OCI-LY1 (cell line): ENCODE measurements around the gene TRIM9.

Source experiments
- CTCF ChIP-seq: fragments of 200-600 bp; sonication (generic), shearing (Covaris generic); IDR thresholded peaks from 2 replicates; pipeline ENCODE4 v1.5.1; 2017; ENCODE audit warnings: mild to moderate bottlenecking, antibody characterized with exemption, low read length, moderate library complexity, mixed read lengths
- EZH2 ChIP-seq: fragments of 200-600 bp; sonication (generic), shearing (Covaris generic); IDR thresholded peaks from 2 replicates; pipeline ENCODE4 v1.8.0; 2017; ENCODE audit warnings: borderline replicate concordance, mixed run types, mild to moderate bottlenecking, antibody characterized with exemption, low read length, moderate library complexity, mixed read lengths

GRCh38 chr14:50932156-50932555 is 162.7 kb downstream of the TRIM9 start:
- TF ChIP-seq CTCF (no peak), EZH2 (no peak)
